GM19455 (cell line): ENCODE data around the gene KIRREL1.

Experiments
- ATAC-seq: cut with Tn5 transposase; IDR thresholded peaks from one replicate; pipeline ENCODE4 v1.9.1; 2021; ENCODE audit not compliant: unreplicated experiment

The KIRREL1 gene

GRCh38 chr1:158067662-158068061, 74.2 kb downstream of the KIRREL1 start:
- ATAC-seq, result no peak

DNA sequence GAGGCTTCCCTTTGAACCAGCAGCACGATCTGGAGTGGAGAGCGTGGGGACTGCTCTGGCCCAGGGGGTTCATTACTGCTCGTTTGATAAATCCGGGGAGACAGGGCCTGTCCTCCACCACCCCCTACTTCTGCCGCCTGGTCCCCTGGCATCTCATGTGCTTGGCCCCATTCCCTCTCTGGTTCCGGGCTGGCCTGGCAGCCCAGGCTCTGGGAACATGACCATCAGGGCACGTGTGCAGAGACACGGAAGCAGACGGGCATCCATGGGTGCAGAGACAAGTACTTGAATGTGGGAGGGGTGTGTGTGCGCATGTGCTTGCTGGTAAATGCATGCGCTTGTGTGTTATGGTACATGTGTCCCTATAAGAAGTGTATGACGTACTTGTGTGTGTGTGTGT, 75.5 kb downstream of the KIRREL1 start:
- no peak for ATAC-seq

DNA sequence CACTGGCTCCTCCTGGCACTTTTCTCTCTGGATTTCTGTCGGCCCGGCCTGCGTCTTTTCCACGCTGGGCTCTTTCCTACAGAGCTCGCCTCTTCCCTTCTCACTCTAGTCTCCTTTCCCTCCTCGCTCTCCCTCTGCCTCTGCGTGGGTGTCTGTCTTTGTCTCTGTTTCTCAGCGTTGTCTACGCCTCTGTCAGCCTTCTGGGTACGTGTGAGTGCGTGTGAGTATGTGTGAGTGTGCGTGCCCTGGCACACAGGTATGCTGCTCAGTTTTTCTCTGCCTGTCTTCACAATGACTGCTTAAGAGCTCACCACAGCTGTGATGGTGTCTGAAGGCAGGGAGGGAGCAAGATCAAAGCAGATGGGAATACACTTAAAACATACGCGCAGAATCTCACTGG, 77.7 kb downstream of the KIRREL1 start:
- no peak for ATAC-seq

DNA sequence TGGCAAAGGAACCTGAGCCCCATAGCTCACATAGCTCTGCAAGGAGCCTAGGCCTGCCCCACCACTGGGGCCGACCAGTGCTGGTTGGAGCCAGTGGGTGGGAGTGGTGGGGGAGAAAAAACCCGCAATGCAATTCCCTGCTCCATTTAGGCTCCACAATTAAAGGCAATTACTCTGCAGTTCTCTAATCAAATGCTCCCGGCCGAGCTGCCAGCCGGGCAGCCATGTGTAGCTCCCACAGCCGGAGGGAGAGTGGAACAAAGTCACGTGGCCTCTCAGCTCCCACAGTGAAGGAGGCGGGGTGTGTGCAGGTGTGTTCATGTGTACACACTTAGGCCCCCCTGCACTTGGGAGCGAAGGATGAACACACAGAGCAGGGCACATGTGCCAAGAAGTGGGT, 81.6 kb downstream of the KIRREL1 start:
- ATAC-seq, result no peak

- no peak for ATAC-seq
Observed at GRCh38 chr1:158076441-158076840, 83.0 kb downstream of the KIRREL1 start.

DNA sequence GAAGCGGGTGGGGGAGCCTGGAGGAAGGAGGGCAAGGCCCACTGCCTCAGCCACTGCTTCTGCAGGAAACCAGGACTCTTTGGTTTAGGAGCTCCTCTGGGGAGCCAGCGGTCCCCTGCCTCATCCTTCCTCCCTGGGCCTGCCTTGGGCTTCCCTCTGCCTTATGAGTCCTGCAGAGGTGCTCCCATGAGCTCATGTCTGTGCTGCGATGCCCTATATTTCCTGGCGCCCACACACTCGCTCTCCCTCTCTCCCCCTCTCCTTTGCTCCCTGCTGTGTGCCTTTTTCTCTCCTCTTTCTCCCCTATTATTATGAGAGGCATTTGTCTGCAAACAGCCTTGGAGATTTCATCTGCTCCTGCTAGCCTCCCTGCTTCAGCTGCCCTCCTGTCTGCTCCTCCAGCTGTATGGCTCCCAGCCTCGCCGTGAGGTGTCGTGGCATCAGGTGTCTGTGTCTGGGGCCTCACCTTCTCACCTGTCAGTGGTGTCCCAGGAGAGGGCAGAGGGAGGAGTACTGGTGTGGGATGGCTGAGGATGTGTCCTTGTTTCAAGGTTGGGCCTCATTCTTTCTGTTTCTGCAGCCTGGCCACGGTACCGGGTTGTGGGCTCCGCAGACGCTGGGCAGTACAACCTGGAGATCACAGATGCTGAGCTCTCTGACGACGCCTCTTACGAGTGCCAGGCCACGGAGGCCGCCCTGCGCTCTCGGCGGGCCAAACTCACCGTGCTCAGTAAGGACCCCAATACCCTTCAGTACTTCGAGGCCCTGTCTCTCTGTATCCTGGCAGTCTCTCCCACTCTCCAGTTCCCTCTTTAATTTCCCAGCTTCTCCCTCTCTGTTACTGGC, 84.2 kb downstream of the KIRREL1 start:
- no peak for ATAC-seq

GRCh38 chr1:158078569-158079080, 85.2 kb downstream of the KIRREL1 start:
- no peak for ATAC-seq

- ATAC-seq, result no peak
Observed at GRCh38 chr1:158080066-158080465, 86.6 kb downstream of the KIRREL1 start.

DNA sequence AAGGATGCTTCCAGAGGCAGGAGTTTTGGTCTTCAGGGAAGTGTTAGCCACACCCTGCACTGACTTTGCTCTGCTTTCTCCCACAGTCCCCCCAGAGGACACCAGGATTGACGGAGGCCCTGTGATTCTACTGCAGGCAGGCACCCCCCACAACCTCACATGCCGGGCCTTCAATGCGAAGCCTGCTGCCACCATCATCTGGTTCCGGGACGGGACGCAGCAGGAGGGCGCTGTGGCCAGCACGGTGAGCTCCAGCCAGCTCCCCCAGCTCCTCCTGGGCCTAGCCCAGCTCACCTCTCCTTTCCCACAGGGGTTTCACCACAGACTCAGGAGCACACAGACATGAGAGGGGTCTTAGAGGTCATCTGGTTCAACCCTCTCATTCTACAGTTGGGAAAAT, 90.9 kb downstream of the KIRREL1 start:
- ATAC-seq, result no peak

- ATAC-seq, result no peak
Observed at GRCh38 chr1:158084747-158085146, 91.3 kb downstream of the KIRREL1 start.

DNA sequence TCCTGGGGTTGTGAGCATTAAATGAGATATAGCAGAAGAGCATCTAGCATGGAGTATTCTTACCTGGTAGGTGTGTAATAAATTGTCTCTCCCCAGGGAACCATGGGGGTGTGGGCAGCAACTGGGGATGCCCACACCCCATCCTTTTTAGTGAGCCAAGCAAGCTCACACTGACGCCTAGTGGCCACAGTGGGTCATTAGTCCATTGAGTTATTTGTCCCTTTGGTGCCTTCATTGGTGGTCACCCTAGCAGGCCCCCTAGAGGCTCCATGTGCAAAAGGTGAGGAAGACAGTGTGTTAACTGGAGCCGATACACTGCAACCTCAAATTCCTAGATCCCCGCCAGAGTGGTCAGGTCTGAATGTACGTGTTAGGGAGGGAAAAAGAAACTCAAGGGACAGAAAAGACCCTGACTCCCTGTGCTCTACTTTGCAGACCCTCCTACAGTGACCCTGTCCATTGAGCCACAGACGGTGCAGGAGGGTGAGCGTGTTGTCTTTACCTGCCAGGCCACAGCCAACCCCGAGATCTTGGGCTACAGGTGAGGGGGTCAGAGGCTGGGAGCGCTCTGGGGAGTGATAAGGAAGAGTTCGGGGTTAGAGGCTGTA, 94.0 kb downstream of the KIRREL1 start:
- ATAC-seq, result no peak

- ATAC-seq, result no peak
Observed at GRCh38 chr1:158089476-158089875, 96.0 kb downstream of the KIRREL1 start.

DNA sequence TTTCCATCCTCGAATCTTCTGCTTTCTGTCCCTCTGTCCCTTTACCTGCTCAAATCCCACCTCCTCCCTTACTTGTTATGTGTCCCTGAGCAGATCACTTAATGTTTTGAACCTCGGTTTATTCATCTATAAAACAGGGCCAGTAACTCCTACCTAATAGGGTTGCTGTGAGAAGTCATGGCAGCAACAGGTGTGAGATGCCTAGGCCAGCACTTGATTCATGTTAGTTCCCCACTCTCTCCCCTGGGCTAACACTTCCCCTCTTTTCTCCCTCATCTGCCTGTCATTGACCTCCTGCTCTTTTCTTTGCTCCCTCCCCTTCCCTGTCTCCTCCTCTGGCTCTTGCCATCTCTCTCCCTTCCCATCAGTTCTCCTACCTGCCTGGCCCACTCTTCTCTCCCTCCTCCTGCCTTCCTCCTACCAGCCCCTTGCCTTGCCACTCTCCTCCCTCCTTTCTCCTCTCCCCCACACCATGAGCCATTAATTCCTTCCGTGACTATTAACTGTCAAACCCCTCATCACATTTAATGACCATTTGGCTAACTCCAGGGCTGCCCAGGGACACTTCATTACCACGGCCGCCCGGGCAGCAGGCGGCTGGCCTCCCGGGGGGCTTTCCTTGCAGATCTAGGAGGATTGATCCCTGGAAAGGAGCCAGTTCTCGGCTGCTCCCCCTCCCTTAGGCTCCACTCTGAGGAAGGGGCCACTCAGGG, 96.6 kb downstream of the KIRREL1 start:
- no peak for ATAC-seq

DNA sequence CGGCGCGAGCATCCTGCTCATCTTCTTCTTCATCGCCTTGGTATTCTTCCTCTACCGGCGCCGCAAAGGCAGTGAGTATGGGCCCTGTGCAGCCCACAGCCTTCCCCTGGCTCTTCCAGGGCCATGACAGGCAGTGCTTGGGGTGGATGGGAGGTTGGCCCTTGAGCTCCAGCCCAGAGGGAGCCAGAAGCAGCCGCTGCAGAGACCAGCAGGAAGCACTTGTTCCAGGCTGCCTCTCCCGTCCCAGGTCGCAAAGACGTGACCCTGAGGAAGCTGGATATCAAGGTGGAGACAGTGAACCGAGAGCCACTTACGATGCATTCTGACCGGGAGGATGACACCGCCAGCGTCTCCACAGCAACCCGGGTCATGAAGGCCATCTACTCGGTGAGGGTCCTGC, 99.9 kb downstream of the KIRREL1 start:
- no peak for ATAC-seq

DNA sequence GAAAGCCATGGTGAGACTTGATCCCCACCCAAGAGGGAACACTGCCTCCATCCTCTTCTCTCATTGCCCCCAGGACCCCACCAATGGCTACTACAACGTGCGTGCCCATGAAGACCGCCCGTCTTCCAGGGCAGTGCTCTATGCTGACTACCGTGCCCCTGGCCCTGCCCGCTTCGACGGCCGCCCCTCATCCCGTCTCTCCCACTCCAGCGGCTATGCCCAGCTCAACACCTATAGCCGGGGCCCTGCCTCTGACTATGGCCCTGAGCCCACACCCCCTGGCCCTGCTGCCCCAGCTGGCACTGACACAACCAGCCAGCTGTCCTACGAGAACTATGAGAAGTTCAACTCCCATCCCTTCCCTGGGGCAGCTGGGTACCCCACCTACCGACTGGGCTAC, 101.1 kb downstream of the KIRREL1 start:
- no peak for ATAC-seq

DNA sequence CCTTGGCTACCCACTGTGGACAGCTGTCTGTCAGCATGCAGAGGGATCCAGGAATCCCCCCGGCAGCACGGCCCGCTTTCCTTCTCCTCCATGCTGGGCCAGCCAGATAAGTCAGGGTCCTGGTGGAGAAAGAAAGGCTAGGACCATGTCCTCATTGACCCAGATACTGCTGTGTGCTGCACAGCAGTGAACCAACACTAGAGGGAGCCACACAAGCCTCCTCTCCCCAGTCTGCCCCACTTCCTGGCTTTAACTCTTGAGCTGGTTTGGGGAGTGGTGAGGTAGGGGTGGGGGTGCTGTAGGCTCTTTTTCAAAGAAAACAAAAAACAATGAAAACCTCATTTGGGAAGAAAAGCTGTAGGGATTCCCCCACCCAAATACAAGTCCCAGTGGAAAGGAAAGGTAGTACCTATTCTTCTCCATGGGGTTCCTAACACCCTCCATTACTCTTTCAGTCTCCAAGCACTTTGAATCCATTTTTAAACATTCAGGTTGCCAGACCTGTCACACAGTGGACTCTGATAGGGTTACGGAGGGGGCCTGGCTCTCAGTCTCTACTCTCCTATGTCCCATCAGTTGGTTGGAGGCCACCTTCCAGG, 102.4 kb downstream of the KIRREL1 start:
- ATAC-seq, result no peak

DNA sequence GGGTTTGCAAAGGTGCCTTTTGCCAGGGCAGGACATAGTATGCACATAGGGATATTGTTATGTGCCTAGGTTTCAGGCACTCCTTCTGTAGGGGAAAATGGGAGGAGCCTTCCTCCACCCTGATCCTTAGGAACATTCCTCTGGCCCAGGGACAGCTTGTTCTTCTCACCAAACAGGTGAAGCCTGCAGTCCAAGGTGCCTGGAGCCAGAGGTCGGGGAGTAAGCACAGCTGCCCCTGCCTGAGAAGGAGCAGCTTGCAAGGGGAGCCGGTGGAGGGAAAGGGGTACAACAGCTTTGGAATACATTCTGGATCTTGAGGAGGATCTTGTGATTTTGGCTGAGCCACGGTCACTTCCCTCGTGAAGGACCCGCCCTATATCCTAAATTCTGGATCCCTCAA, 104.8 kb downstream of the KIRREL1 start:
- no peak for ATAC-seq

- no peak for ATAC-seq
Observed at GRCh38 chr1:158099185-158099584, 105.7 kb downstream of the KIRREL1 start.

DNA sequence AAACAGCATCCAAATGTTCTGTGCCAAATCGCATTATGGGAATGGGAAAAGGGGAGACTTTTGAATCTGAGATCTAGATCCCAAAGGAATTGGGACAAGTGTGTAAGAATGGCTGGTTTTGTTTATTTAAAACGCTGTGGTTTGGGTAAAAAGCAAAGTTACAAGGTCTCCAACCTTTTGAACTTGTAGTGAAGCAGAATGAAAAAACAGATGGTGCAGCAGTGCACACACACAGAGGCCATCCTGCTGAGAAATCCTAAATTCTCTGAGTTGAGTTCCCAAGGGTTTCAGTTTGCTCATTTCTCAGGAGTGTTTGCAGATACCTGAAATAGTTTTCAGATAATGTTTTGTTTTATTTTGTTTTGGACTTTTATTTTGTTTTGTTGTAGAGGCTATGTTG, 107.1 kb downstream of the KIRREL1 start:
- no peak for ATAC-seq

GRCh38 chr1:158101455-158101854, 108.0 kb downstream of the KIRREL1 start:
- ATAC-seq, result no peak

- no peak for ATAC-seq
Observed at GRCh38 chr1:158101927-158102326, 108.5 kb downstream of the KIRREL1 start.
